ENCODE results near the gene RNU5B-1.

RNU5B-1 gene

GRCh38 chr15:65289261-65289854, 15.1 kb upstream of the RNU5B-1 start:
- DNase-seq: no peak

GRCh38 chr15:65290228-65290627, 14.2 kb upstream of the RNU5B-1 start:
- no peak for DNase-seq

DNA sequence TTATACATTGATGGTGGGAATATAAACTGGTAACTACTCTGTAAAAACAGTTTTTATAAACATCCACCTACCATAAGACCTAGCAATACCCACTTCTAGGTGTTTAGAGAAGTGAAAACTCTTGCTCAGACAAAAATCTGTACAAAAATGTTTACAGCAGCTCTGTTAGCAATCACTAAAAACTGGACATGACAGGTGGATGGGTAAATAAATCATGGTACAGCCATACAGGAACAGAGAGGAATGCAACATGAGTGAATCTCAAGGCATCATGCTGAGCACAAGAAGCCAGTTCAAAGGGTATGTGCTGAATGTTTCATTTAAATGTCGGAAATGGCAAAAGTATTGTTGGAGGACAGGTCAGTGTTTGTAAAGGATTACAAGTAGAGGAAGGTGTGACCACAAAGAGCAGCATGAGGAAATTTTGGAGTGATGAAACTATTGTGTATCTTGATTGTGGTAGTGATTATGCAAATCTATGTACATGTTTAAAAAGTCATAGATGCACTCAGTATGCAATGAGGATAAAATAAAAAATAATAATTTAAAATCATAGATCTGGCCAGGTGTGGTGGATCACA, 11.4 kb upstream of the RNU5B-1 start:
- DNase-seq: no peak

DNA sequence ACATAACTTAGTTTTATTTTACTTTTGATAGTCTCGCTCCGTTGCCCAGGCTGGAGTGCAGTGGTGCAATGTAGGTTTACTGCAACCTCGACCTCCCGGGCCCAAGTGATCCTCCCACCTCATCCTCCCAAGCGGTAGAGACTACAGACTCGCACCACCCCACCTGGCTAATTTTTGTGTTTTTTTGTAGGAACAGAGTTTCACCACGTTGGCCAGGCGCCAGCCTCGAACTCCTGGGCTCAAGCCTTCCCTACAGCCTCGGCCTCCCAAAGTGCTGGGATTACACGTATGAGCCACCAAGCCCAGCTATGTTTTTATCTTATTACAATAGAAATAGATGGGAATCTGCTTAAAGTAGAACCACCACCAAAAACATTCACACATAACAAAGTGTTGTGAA, 5.7 kb upstream of the RNU5B-1 start:
- no peak for DNase-seq

GRCh38 chr15:65300924-65301441, 3.5 kb upstream of the RNU5B-1 start:
- DNase-seq: no peak

DNA sequence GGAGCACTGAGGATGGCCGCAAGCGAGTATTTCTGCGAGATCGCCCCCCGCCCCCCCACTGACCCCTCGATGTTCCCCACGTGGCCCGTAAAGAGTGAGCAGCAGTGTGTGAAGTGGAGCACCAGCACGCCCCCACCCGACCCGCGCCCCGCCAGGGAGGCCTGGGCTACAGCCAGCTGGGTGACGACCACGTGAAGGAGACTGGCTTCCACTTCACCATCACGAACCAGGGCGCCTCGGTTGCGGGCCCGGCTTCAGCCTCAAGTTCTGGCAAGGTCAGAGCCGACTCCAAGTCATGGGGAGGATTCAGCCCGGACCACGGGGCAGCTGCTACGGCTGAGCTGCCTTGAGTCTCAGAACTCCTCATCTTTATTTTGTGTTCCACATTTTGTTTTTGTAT, 2.4 kb upstream of the RNU5B-1 start:
- peak in 2 of 14 donors; percentile 8 to 10 for DNase-seq

- DNase-seq: peak in 12 of 14 donors; percentile 40 to 76 (median 58)
Measured at GRCh38 chr15:65303687-65304380, 643 bp upstream of the RNU5B-1 start.

- DNase-seq: no peak
Measured at GRCh38 chr15:65305150-65305758, 777 bp downstream of the RNU5B-1 start.

DNA sequence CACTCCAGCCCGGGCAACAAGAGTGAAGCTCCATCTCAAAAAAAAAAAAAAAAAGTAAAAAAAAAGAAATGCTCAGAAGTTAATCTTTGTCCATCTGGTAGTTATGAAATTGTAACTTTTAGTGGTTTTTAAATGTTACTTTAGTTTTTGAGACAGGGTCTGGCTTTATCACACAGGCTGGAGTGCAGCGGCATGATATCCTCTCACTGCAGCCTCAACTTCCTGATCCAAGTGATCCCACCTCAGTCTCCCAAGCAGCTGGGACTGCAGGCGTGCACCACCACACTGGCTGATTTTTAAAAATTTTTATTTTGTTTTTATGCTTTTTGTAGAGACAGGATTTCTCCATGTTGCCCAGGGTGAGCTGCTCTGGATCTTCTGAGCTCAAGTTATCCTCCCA, 1.3 kb downstream of the RNU5B-1 start:
- no peak for DNase-seq

- DNase-seq: no peak
Measured at GRCh38 chr15:65306551-65306950, 2.1 kb downstream of the RNU5B-1 start.

- no peak for DNase-seq
Measured at GRCh38 chr15:65307978-65308377, 3.5 kb downstream of the RNU5B-1 start.

- DNase-seq: no peak
Measured at GRCh38 chr15:65309882-65310418, 5.5 kb downstream of the RNU5B-1 start.

DNA sequence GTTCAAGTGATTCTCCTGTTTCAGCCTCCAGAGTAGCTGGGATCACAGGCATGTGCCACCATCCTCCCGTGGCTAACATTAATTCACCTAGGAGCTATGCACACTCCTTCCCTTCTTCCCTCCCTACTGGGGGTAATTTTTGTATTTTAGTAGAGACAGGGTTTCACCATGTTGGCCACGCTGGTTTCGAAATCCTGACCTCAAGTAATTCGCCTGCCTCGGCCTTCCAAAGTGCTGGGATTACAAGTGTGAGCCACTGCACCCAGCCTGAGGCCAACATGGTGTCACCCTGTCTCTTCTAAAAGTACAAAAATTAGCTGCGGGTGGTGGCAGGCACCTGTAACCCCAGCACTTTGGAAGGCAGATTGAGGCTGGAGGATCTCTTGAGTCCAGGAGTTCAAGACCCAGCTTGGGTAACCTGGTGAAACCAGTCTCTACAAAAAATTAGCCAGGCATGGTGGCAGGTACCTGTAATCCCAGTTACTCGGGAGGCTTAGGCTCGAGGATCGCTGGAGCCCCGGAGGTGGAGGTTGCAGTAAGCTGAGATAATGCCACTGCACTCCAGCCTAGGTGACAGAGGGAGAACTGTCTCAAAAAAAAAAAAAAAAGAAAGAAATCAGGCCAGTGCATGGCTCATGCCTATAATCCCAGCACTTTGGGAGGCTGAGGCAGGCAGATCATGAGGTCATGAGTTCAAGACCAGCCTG, 6.1 kb downstream of the RNU5B-1 start:
- DNase-seq: no peak

- no peak for DNase-seq
Measured at GRCh38 chr15:65311760-65312159, 7.3 kb downstream of the RNU5B-1 start.

DNA sequence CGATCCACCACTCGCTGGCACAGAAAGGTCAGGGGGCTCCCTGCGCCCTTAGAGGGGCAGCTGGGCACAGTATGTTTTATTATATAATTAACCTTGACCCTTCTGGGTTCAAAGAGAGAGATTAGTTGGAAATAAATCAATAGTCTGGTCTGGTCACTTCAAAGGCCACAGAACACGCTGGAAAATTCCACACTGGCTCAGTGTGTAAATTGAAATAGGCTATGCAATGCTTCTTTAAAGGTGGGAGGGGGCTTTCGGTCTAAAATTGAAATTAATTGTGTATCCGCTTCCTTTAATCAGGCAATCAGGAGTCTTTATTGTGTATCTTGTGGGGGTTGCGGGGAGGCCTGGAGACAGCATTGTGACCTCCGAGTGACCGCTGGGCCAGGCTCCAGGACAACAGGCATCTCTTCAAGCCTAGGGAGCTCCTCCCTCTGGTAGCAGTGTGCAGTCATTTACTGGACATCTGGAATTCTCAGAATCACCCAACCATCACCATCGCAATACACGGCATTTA, 8.0 kb downstream of the RNU5B-1 start:
- DNase-seq: peak in 11 of 14 donors; percentile 12 to 62 (median 36)

GRCh38 chr15:65318870-65319356, 14.4 kb downstream of the RNU5B-1 start:
- DNase-seq: peak in 13 of 14 donors; percentile 3 to 86 (median 66)

- DNase-seq: peak in 9 of 14 donors; percentile 12 to 89 (median 39)
Measured at GRCh38 chr15:65323071-65323511, 18.6 kb downstream of the RNU5B-1 start.

DNA sequence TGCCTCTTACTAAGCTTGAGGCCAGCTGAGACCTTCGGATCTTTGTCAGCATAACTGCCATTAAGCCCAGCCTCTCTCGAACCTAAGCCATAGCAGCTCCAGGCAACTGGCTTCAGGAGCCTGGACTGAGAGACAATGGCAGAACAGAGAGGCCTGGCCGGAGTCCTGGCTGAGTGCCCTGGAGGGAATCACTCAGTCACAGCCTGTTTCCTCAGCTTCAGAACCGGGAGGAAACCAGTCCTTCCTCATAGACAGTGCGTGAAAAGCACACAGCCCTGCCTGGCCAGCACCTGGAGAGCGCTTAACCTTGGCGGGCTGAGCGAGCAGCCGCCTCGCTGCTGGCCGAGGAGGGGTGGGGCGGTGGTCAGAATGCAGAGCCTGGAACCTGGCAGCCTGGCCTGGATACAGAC, 21.6 kb downstream of the RNU5B-1 start:
- peak in 11 of 14 donors; percentile 27 to 84 (median 67) for DNase-seq

- DNase-seq: no peak
Measured at GRCh38 chr15:65326818-65327217, 22.3 kb downstream of the RNU5B-1 start.

DNA sequence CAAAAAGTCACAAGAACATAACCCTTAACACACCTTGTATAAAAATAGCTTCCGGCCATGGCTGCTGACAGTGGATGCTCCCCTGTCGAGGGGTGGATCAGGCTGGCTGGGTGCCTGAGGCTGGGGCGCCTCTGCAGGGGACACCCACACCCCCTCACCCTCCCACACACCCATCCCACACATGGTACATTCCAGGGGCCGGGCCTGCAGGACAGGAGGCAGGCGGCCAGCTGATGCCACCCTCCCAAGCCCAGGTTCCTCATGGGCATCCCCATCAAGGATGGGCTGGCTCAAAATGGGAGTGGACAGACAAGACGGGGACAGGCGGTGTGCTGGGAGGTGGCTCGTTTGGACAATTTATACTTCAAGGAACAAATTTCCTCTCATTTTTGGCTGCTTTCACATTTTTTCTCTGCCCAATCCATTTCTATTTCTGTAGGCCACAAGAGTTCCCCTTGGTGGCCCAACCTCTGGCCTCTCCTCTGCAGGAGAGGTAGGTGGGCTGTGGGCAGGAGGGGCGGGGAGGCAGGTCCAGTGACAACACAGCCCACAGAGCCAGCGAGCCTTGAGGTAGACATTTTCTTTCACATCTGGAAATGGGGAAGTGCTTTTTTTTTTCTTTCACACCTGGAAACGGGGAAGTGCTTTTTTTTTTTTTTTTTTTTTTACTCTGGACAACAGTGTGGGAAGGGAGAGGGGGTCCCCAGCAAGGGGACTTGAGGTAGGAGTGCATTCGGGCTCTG, 23.3 kb downstream of the RNU5B-1 start:
- no peak for DNase-seq

All from C1 segment of cervical spinal cord (tissue), 14 donors.